Skeletal muscle satellite cell (primary cell): ENCODE data around the gene ZDHHC8.
A peak's percentile ranks its signal among the peaks of the same experiment; 100 is the strongest.

ENCODE experiments used
- H3K27me3 ChIP-seq: 2 replicates; pipeline ENCODE4 v1.7.0; 2013; ENCODE audit warnings: low read length; ENCODE audit not compliant: control insufficient read depth, insufficient read depth
- H3K36me3 ChIP-seq: 2 replicates; pipeline ENCODE4 v1.7.0; 2013; ENCODE audit warnings: mild to moderate bottlenecking, control low read depth, low read length; ENCODE audit not compliant: insufficient read depth
- H3K4me1 ChIP-seq: 2 replicates; pipeline ENCODE4 v1.7.0; 2013; ENCODE audit warnings: low read length; ENCODE audit not compliant: control insufficient read depth, insufficient read depth
- H3K4me2 ChIP-seq: 2 replicates; pipeline ENCODE4 v1.7.0; 2013; ENCODE audit warnings: mild to moderate bottlenecking, low read length
- H3K4me3 ChIP-seq: 2 replicates; pipeline ENCODE4 v1.7.0; 2013; ENCODE audit warnings: low read length
- H3K9ac ChIP-seq: 2 replicates; pipeline ENCODE4 v1.7.0; 2013; ENCODE audit warnings: mild to moderate bottlenecking, low read depth, low read length, moderate library complexity
- H3K9me3 ChIP-seq: replicated peaks from 2 replicates; pipeline ENCODE4 v1.7.0; 2013; ENCODE audit warnings: mild to moderate bottlenecking, control low read depth, low read length

The ZDHHC8 gene

GRCh38 chr22:20118300-20119020 is 13.1 kb upstream of the ZDHHC8 start:
- peak overlapping the region; percentile 82 for H3K9ac ChIP-seq
- H3K4me2 ChIP-seq, result peak overlapping the region; percentile 94
- H3K4me1 ChIP-seq, result peaks cover 27% of the 10 kb centered on the region
- peaks cover 55% of the 10 kb centered on the region for H3K36me3 ChIP-seq
- no peaks in the 10 kb centered on the region for H3K9me3 ChIP-seq
- H3K4me3 ChIP-seq, result peak overlapping the region; percentile 94
- H3K27me3 ChIP-seq, result no peaks in the 10 kb centered on the region

GRCh38 chr22:20121856-20122415 is 9.7 kb upstream of the ZDHHC8 start:
- Histone ChIP-seq H3K27me3 (no peaks in the 10 kb centered on the region), H3K36me3 (peaks cover 62% of the 10 kb centered on the region), H3K9ac (no peak overlapping the region), H3K9me3 (no peaks in the 10 kb centered on the region), H3K4me3 (no peak overlapping the region), H3K4me2 (no peak overlapping the region), H3K4me1 (peaks cover 11% of the 10 kb centered on the region)

GRCh38 chr22:20123366-20124082 is 8.1 kb upstream of the ZDHHC8 start:
- H3K9me3 ChIP-seq, result no peaks in the 10 kb centered on the region
- peaks cover 73% of the 10 kb centered on the region for H3K36me3 ChIP-seq

GRCh38 chr22:20124083-20124787 is 7.4 kb upstream of the ZDHHC8 start:
- H3K4me2 ChIP-seq, result no peak overlapping the region
- no peaks in the 10 kb centered on the region for H3K27me3 ChIP-seq
- peaks cover 1% of the 10 kb centered on the region for H3K4me1 ChIP-seq
- no peaks in the 10 kb centered on the region for H3K9me3 ChIP-seq
- H3K4me3 ChIP-seq, result no peak overlapping the region
- H3K9ac ChIP-seq, result no peak overlapping the region
- H3K36me3 ChIP-seq, result peaks cover 70% of the 10 kb centered on the region

More at GRCh38 chr22:20123366-20124082, 8.1 kb upstream of the ZDHHC8 start:
- no peak overlapping the region for H3K4me3 ChIP-seq
- no peak overlapping the region for H3K9ac ChIP-seq
- H3K4me1 ChIP-seq, result peaks cover 8% of the 10 kb centered on the region
- H3K4me2 ChIP-seq, result no peak overlapping the region
- no peaks in the 10 kb centered on the region for H3K27me3 ChIP-seq

- Histone ChIP-seq H3K4me3 (no peak overlapping the region), H3K27me3 (no peaks in the 10 kb centered on the region), H3K4me2 (no peak overlapping the region), H3K9me3 (no peaks in the 10 kb centered on the region), H3K4me1 (no peaks in the 10 kb centered on the region), H3K9ac (no peak overlapping the region), H3K36me3 (peaks cover 58% of the 10 kb centered on the region)
These were observed 6.1 kb upstream of the ZDHHC8 start for GRCh38 chr22:20125201-20126174.

GRCh38 chr22:20126284-20127029 is 5.1 kb upstream of the ZDHHC8 start:
- Histone ChIP-seq H3K27me3 (no peaks in the 10 kb centered on the region), H3K4me2 (no peak overlapping the region), H3K36me3 (peaks cover 52% of the 10 kb centered on the region), H3K4me1 (peaks cover 3% of the 10 kb centered on the region), H3K4me3 (no peak overlapping the region), H3K9ac (no peak overlapping the region), H3K9me3 (no peaks in the 10 kb centered on the region)

- Histone ChIP-seq H3K9me3 (no peaks in the 10 kb centered on the region), H3K9ac (no peak overlapping the region), H3K36me3 (peaks cover 43% of the 10 kb centered on the region), H3K4me2 (no peak overlapping the region), H3K4me1 (peaks cover 3% of the 10 kb centered on the region), H3K27me3 (no peaks in the 10 kb centered on the region), H3K4me3 (no peak overlapping the region)
These were observed 4.2 kb upstream of the ZDHHC8 start for GRCh38 chr22:20127318-20127868.

- peaks cover 41% of the 10 kb centered on the region for H3K36me3 ChIP-seq
- no peak overlapping the region for H3K4me2 ChIP-seq
- H3K27me3 ChIP-seq, result no peaks in the 10 kb centered on the region
- H3K9me3 ChIP-seq, result no peaks in the 10 kb centered on the region
- no peak overlapping the region for H3K4me3 ChIP-seq
- no peak overlapping the region for H3K9ac ChIP-seq
- peaks cover 9% of the 10 kb centered on the region for H3K4me1 ChIP-seq
These were observed 3.6 kb upstream of the ZDHHC8 start for GRCh38 chr22:20127869-20128618.

- peaks cover 41% of the 10 kb centered on the region for H3K36me3 ChIP-seq
- peaks cover 14% of the 10 kb centered on the region for H3K4me1 ChIP-seq
- no peak overlapping the region for H3K9ac ChIP-seq
- no peak overlapping the region for H3K4me3 ChIP-seq
- H3K9me3 ChIP-seq, result no peaks in the 10 kb centered on the region
- H3K27me3 ChIP-seq, result no peaks in the 10 kb centered on the region
- H3K4me2 ChIP-seq, result no peak overlapping the region
These were observed 3.0 kb upstream of the ZDHHC8 start for GRCh38 chr22:20128619-20128901.
